ENCODE data around the gene SALL4.

SALL4 gene

GRCh38 chr20:51802170-51802751, at the start of gene SALL4:
TSS of gene SALL4 (minus strand) at chr20:51802521. CDS start at chr20:51802408, 113 bp downstream.
- Histone ChIP-seq H3K36me3 (no peaks in the 10 kb centered on the region), H3K9me3 (ENCODE audit: severe bottlenecking) (no peaks in the 10 kb centered on the region), H3K27ac (no peak within 1 kb of the TSS), H3K27me3 (ENCODE audit: insufficient read depth, low read depth, severe bottlenecking) (no peaks in the 10 kb centered on the region), H3K4me3 (ENCODE audit: low read depth, low read length) (no peak within 1 kb of the TSS)
- TF ChIP-seq CTCF (IDR thresholded peaks at IDR 0.05; ENCODE audit: low read depth, low read length), result no peak
- DNase-seq, result no peak

- no peak overlapping the region for H3K27ac ChIP-seq
- no peak for TF ChIP-seq CTCF (IDR thresholded peaks at IDR 0.05; ENCODE audit: low read depth, low read length)
- H3K9me3 ChIP-seq (ENCODE audit: severe bottlenecking), result no peaks in the 10 kb centered on the region
- DNase-seq, result no peak
- H3K36me3 ChIP-seq, result no peaks in the 10 kb centered on the region
- H3K4me3 ChIP-seq (ENCODE audit: low read depth, low read length), result no peak overlapping the region
- H3K27me3 ChIP-seq (ENCODE audit: insufficient read depth, low read depth, severe bottlenecking), result no peaks in the 10 kb centered on the region
These were observed 46.0 kb upstream of the SALL4 start for GRCh38 chr20:51848346-51848745.

GRCh38 chr20:51840865-51841264, 38.5 kb upstream of the SALL4 start:
- no peak overlapping the region for H3K4me3 ChIP-seq (ENCODE audit: low read depth, low read length)
- no peaks in the 10 kb centered on the region for H3K9me3 ChIP-seq (ENCODE audit: severe bottlenecking)
- H3K27me3 ChIP-seq (ENCODE audit: insufficient read depth, low read depth, severe bottlenecking), result no peaks in the 10 kb centered on the region
- TF ChIP-seq CTCF (IDR thresholded peaks at IDR 0.05; ENCODE audit: low read depth, low read length), result no peak
- no peak for DNase-seq
- no peaks in the 10 kb centered on the region for H3K36me3 ChIP-seq
- H3K27ac ChIP-seq, result no peak overlapping the region

- H3K27me3 ChIP-seq (ENCODE audit: insufficient read depth, low read depth, severe bottlenecking), result no peaks in the 10 kb centered on the region
- no peak for DNase-seq
- no peak overlapping the region for H3K27ac ChIP-seq
- no peaks in the 10 kb centered on the region for H3K36me3 ChIP-seq
- TF ChIP-seq CTCF (IDR thresholded peaks at IDR 0.05; ENCODE audit: low read depth, low read length), result no peak
- H3K4me3 ChIP-seq (ENCODE audit: low read depth, low read length), result no peak overlapping the region
- no peaks in the 10 kb centered on the region for H3K9me3 ChIP-seq (ENCODE audit: severe bottlenecking)
These were observed 35.6 kb upstream of the SALL4 start for GRCh38 chr20:51837876-51838420.

GRCh38 chr20:51837436-51837835, 35.1 kb upstream of the SALL4 start:
- no peak overlapping the region for H3K27ac ChIP-seq
- DNase-seq, result no peak
- no peak for TF ChIP-seq CTCF (IDR thresholded peaks at IDR 0.05; ENCODE audit: low read depth, low read length)
- H3K27me3 ChIP-seq (ENCODE audit: insufficient read depth, low read depth, severe bottlenecking), result no peaks in the 10 kb centered on the region
- H3K4me3 ChIP-seq (ENCODE audit: low read depth, low read length), result no peak overlapping the region
- H3K9me3 ChIP-seq (ENCODE audit: severe bottlenecking), result no peaks in the 10 kb centered on the region
- no peaks in the 10 kb centered on the region for H3K36me3 ChIP-seq

GRCh38 chr20:51833326-51833725, 31.0 kb upstream of the SALL4 start:
- H3K36me3 ChIP-seq, result no peaks in the 10 kb centered on the region
- H3K27me3 ChIP-seq (ENCODE audit: insufficient read depth, low read depth, severe bottlenecking), result no peaks in the 10 kb centered on the region
- no peak overlapping the region for H3K27ac ChIP-seq
- no peak for TF ChIP-seq CTCF (IDR thresholded peaks at IDR 0.05; ENCODE audit: low read depth, low read length)
- DNase-seq, result no peak
- H3K4me3 ChIP-seq (ENCODE audit: low read depth, low read length), result no peak overlapping the region
- no peaks in the 10 kb centered on the region for H3K9me3 ChIP-seq (ENCODE audit: severe bottlenecking)
